GM19324 (cell line): Measurements from ENCODE around the gene ARHGEF6.

Source experiments
- ATAC-seq: cut with Tn5 transposase; IDR thresholded peaks from one replicate; pipeline ENCODE4 v1.9.1; 2021; ENCODE audit warnings: mild to moderate bottlenecking, moderate library complexity; ENCODE audit not compliant: unreplicated experiment, low FRiP score

Gene ARHGEF6

GRCh38 chrX:136616987-136617685 is 163.6 kb downstream of the ARHGEF6 start:
- no peak for ATAC-seq
